HS-5 (cell line): Measurements from ENCODE around the gene CCDC88B.
"Not testable (repeated sequence)": the region's sequence is repeated elsewhere in the genome, so short reads cannot be mapped to it uniquely, and the experiment has no call there.

Experiments
- DNase-seq: peaks from one replicate; pipeline ENCODE4 v3.0.0-alpha.2; 2012; ENCODE audit warnings: low read depth

The CCDC88B gene

GRCh38 chr11:64323373-64323772, 16.6 kb upstream of the CCDC88B start:
- no peak for DNase-seq

DNA sequence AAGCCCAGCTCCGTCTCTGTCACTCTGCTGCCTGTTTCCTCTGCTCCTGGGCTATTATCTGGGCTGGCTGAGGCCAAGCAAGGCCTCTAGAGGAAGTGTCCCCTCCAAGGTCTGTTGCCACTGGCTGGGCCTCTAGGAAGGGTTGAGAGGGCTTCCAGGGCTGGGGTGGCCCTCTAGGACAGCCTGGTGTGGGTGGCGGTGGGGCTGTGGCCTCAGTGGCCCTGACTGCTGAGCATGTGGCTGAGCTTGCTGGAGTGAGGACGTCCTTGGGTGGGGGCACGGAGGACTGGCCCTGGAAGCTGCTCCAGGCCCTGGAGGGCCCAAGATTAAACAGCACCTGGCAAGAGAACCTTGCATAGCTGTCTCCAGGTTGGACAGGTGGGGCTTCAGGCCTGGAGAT, 16.0 kb upstream of the CCDC88B start:
- DNase-seq: not testable (repeated sequence)

DNA sequence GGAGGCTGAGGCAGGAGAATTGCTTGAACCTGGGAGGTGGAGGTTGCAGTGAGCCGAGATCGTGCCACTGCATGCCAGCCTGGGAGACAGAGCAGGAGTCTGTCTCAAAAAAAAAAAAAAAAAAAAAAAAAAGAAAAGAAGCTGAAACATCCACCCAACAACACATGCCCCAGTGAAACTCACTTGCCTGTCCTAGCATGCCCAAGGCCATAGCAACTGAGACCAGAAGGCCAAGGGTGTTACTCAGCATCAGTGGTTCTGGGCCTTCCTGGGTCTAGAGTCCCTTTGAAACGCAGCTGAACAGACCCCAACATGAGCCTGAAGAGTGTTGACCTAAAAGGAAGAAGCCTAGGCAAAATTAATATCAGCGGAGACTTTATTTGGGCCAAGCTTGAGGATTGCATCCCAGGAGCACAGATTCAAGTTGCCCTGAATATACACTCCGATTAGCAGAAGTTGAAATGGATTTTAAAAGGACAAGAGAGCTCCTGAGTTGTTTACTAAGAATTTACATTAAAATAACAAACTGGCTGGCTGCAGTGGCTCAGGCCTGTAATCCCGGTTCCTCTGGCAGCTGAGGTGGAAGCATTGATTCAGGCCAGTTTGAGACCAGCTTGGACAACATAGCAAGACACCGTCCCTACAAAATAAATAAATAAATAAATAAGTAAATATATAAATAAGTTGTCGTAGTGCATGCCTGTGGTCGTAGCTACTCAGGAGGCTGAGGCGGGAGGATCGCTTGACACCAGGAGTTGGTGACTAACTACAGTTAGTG, 15.1 kb upstream of the CCDC88B start:
- DNase-seq: no peak

- no peak for DNase-seq
These were observed 12.6 kb upstream of the CCDC88B start for GRCh38 chr11:64327375-64327774.

DNA sequence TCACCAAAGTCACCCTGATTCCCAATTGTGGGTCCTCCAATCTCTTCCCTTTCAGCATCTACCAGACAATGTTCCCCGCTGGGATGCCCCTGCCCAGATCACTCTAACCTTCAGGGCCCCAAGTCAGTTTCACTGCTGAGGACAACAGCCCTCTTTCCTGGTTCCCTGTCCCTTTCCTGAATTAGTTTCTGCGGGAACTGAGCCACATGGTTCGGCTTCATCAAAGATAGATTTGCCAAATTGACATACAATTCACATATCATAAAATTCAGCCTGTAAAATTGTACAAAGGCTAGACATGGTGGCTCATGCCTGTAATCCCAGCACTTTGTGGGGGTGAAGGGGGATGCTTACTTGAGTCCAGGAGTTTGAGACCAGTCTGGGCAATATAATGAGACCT, 12.0 kb upstream of the CCDC88B start:
- DNase-seq: no peak

GRCh38 chr11:64330888-64331287, 9.1 kb upstream of the CCDC88B start:
- DNase-seq: no peak

- peak; percentile 76 for DNase-seq
These were observed 8.2 kb upstream of the CCDC88B start for GRCh38 chr11:64331569-64332371.

DNA sequence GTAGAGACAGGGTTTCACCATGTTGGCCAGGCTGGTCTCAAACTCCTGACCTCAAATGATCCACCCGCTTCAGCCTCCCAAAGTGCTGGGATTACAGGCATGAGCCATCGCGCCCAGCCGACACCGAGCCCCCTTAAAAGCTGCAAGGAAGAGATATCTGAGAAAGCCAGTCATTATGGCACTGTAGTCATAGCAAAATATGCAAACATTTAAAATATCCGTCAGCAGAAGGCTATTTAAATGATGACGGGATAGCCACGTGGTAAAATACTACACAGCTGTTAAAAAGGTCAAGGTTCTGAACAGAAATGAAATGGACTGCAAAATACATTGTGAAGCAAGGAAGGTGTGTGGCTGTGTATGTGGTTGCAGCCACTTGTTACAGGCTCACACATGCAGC, 6.4 kb upstream of the CCDC88B start:
- DNase-seq: no peak

DNA sequence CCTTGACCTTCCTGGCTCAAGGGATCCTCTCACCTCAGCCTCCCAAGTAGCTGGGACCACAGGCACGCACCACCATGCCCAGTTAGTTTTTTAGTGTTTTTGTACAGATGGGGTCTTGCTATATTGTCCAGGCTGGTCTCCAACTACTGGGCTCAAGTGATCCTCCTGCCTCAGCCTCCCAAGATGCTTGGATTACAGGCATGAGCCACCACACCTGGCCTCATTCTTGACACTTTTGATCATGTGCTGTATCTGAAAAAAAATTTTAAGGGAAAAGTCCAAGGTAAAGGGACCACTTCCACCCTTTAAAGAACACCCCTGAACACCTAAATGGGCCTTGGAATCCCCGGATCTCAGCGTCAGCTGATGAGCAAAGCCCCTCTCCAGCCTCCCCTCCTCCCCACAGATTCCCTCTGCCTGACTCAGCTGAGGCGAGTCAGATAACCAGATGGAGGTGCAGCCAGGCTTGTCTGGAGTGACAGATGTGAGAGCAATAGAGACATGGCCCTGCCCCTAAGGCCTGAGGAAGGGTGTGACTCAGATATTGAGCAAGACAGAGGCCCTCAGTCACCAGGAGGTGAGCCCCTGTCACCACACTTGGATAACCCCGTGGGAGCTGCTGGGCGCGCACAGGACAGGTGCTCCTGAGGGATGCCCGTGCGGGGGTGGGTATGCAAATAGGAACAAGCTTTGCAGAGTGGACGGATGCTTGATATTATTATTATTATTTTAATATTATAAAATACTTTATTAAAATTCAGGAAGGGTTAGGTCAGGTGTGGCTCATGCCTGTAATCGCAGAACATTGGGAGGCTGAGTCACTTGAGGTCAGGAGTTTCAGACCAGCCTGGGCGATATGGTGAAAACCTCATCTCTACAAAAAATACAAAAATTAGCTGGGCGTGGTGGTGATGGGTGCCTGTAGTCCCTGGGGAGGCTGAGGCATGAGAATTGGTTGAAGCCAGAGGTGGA, 5.0 kb upstream of the CCDC88B start:
- DNase-seq: peak; percentile 95

DNA sequence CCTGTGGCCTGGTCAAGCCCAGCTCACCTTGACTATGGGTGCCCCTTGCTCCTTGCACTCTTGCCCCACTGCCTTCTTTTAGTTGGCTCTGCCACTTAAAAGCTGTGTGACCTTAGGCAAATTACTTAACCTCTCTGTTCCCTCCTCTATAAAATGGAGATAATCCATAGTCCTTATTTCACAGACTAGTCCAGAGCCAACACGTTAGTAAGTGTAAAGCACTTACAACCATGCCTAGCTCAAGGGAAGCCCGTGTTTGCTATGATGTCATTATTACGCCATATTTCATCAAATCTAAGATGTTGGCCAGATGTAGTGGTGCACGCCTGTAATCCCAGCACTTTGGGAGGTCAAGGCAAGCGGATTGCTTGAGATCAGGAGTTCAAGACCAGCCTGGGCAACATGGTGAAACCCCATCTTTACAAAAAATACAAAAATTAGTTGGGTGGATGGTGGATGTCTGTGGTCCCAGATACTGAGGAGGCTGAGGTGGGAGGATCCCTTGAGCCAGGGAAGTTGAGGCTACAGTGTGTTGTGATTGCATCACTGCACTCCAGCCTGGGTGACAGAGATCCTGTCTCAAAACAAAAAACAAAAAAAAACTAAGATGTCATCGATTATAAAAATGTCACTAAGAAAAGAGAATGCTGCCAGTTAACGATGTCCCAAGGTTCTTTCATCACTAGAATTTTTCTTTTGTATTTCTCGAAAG, 2.3 kb upstream of the CCDC88B start:
- DNase-seq: no peak

GRCh38 chr11:64338716-64339115, 1.3 kb upstream of the CCDC88B start:
- no peak for DNase-seq

GRCh38 chr11:64339286-64339685, 718 bp upstream of the CCDC88B start:
- DNase-seq: no peak

- no peak for DNase-seq
These were observed 799 bp downstream of the CCDC88B start for GRCh38 chr11:64340671-64341335.

- DNase-seq: no peak
These were observed 1.4 kb downstream of the CCDC88B start for GRCh38 chr11:64341429-64341828.

GRCh38 chr11:64341851-64342791, 2.1 kb downstream of the CCDC88B start:
- DNase-seq: no peak

- DNase-seq: no peak
These were observed 3.1 kb downstream of the CCDC88B start for GRCh38 chr11:64342869-64343745.

GRCh38 chr11:64343767-64344559, 4.0 kb downstream of the CCDC88B start:
- no peak for DNase-seq

DNA sequence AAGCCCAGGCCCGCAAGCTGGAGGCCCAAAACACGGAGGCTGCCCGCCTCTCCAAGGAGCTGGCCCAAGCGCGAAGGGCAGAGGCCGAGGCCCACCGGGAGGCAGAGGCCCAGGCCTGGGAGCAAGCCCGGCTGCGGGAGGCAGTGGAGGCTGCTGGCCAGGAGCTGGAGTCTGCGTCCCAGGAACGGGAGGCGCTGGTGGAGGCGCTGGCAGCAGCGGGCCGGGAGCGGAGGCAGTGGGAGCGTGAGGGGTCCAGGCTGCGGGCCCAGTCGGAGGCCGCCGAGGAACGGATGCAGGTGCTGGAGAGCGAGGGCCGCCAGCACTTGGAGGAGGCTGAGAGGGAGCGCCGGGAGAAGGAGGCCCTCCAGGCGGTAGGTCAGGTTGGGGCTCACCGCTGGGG, 4.8 kb downstream of the CCDC88B start:
- no peak for DNase-seq
